Ovary (tissue), 3 donors: ENCODE data around the gene PRRG4.

ENCODE experiments used
- EP300 ChIP-seq: sonication (generic); formaldehyde crosslinking; IDR thresholded peaks from one replicate; pipeline ENCODE4 v1.6.1; 2017; ENCODE audit warnings: antibody characterized with exemption
- TF ChIP-seq, protein P1 (sequence below), 3 donors: fragments of 450-650 bp in 2 of 3; fragments of 200-600 bp in 1 of 3; IDR thresholded peaks; one replicate each; pipeline versions ENCODE4 v1.5.1 to v1.8.0; 2016 to 2022; ENCODE audit warnings: antibody characterized with exemption in 3 of 3, mild to moderate bottlenecking in 1 of 3
- donor health status: DM: no; HTN: no; CAD: no.

DNA sequence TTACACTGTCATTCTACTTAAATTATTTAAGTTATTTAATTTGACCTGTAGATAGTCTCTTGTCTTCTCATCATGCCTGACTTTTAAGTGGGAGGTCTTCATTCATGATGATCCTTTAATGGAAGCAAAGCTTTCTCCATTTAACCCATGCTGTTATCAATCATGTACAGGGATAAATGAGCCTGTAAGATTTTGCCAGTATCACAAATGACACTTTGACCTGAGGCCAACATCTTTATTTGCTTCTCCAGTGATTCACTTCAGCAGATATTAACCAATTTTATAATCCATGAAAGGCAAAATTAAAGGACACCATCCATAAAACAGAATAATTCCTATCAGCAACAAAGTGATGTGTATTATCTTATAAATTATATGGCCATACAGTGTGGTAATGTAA, 42.9 kb upstream of the PRRG4 start:
- TF ChIP-seq, protein P1, sequence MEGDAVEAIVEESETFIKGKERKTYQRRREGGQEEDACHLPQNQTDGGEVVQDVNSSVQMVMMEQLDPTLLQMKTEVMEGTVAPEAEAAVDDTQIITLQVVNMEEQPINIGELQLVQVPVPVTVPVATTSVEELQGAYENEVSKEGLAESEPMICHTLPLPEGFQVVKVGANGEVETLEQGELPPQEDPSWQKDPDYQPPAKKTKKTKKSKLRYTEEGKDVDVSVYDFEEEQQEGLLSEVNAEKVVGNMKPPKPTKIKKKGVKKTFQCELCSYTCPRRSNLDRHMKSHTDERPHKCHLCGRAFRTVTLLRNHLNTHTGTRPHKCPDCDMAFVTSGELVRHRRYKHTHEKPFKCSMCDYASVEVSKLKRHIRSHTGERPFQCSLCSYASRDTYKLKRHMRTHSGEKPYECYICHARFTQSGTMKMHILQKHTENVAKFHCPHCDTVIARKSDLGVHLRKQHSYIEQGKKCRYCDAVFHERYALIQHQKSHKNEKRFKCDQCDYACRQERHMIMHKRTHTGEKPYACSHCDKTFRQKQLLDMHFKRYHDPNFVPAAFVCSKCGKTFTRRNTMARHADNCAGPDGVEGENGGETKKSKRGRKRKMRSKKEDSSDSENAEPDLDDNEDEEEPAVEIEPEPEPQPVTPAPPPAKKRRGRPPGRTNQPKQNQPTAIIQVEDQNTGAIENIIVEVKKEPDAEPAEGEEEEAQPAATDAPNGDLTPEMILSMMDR (IDR thresholded peaks at IDR 0.05): no peak
- no peak for TF ChIP-seq EP300
